HK-2 (cell line): Measurements from ENCODE around the gene ANXA3.
A peak's percentile ranks its signal among the peaks of the same experiment; 100 is the strongest.

Experiments
- DNase-seq: peaks from one replicate; pipeline ENCODE4 v3.0.0-alpha.2; 2018; ENCODE audit not compliant: unreplicated experiment

ANXA3 gene

GRCh38 chr4:78611215-78611558 lies 59.6 kb downstream of the ANXA3 start:
- DNase-seq: no peak

GRCh38 chr4:78612398-78613178 lies 61.0 kb downstream of the ANXA3 start:
- DNase-seq: no peak

- DNase-seq: no peak
These were observed 62.2 kb downstream of the ANXA3 start for GRCh38 chr4:78613522-78614321.

GRCh38 chr4:78616046-78616498 lies 64.5 kb downstream of the ANXA3 start:
- no peak for DNase-seq

GRCh38 chr4:78618436-78618835 lies 66.9 kb downstream of the ANXA3 start:
- DNase-seq: no peak

GRCh38 chr4:78621395-78621794 lies 69.8 kb downstream of the ANXA3 start:
- DNase-seq: no peak

- DNase-seq: peak; percentile 67
These were observed 70.8 kb downstream of the ANXA3 start for GRCh38 chr4:78622253-78622979.

- DNase-seq: no peak
These were observed 72.5 kb downstream of the ANXA3 start for GRCh38 chr4:78624048-78624447.

- no peak for DNase-seq
These were observed 73.5 kb downstream of the ANXA3 start for GRCh38 chr4:78625073-78625472.

GRCh38 chr4:78627046-78627965 lies 75.7 kb downstream of the ANXA3 start:
- peak; percentile 52 for DNase-seq

GRCh38 chr4:78627966-78628678 lies 76.6 kb downstream of the ANXA3 start:
- no peak for DNase-seq

GRCh38 chr4:78629991-78630541 lies 78.5 kb downstream of the ANXA3 start:
- DNase-seq: no peak

GRCh38 chr4:78630615-78631014 lies 79.0 kb downstream of the ANXA3 start:
- DNase-seq: no peak

- no peak for DNase-seq
These were observed 82.6 kb downstream of the ANXA3 start for GRCh38 chr4:78634011-78634664.

- no peak for DNase-seq
These were observed 87.0 kb downstream of the ANXA3 start for GRCh38 chr4:78638337-78639172.

GRCh38 chr4:78640714-78641113 lies 89.1 kb downstream of the ANXA3 start:
- no peak for DNase-seq

- DNase-seq: no peak
These were observed 91.4 kb downstream of the ANXA3 start for GRCh38 chr4:78642934-78643333.

- DNase-seq: no peak
These were observed 92.6 kb downstream of the ANXA3 start for GRCh38 chr4:78644063-78644691.
